Tracheal epithelial cell (primary cell): Measurements from ENCODE around the gene WFDC10B. TPM values are rescaled to one million over a fixed set of nuclear protein-coding genes. Genes with fewer than 3 reads are reported as not detected.

Experiments used
- total RNA-seq: library from RNA; depleted of rRNA; stranded (reverse); fragments of >200 nt; gene quantifications from 2 replicates; pipeline ENCODE4 v1.2.1, GENCODE V29; 2014

Gene WFDC10B
- not detected in 2 replicates for total RNA-seq

DNA sequence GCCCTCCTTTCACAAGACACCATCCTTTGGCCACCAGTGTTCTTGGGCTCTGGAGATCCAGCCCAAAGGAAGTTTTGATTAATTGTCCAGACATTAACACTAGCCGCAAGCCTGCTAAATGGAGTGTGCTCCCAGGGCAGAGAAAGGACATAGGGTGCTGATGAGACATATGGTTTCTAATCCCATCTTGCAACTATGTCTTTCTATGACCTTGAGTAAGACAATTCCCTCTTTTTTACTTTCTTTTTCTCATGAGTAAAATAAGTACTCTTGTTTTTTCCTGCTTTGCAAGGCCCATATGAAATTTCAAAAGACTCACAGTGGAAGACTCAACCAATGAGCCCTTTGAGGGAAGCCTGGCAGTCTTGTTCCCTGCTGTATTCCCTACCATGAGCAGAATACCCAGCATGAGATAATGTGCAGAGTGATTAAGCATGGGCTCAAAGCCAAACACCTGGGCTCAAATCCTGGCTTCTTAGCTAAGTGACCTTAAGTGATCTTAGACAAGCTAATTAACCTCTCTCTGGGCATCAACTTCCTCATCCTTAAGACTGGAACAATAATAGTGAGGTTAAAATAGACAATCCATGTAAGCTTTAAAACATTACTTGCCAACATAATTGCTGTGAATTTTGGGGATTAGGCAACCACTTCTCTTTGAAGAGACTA, at the start of gene WFDC10B:
TSS of gene WFDC10B (minus strand) at position 51 of the 669 bp plus-strand sequence. CDS start 19,027 bp downstream, outside the sequence.

DNA sequence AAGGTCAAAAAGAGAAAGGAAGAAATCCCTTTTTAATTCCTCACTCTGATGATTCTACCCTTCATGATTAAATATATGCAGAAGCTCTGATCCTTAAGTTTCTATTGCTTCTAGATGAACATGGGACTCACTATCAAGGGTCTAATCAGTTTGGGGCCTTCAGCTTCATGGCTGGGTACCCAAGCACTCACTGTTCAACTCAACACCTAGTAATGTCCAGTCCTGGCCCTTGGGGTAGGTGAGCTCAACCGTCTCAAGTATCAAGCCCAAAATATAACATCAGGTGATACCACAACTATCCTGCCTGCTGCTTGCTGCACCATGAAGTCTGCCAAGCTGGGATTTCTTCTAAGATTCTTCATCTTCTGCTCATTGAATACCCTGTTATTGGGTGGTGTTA, 17.2 kb upstream of the WFDC10B start, which contains the start of gene SPINT4:
TSS of gene SPINT4 (plus strand) at position 301 of the 400 bp plus-strand sequence. CDS start at position 322, 21 bp downstream.

GRCh38 chr20:45701873-45702272, 2.9 kb downstream of the WFDC10B start, which contains the start of gene WFDC13:
WFDC13 (plus strand) TSS chr20:45702038; CDS start chr20:45702124, 86 bp downstream.

GRCh38 chr20:45670139-45670538, 34.7 kb downstream of the WFDC10B start, which contains the start of gene WFDC11:
WFDC11 (minus strand) TSS chr20:45670239; CDS start chr20:45650600, 19,639 bp downstream.

Other genes with a start within 250 kb of the WFDC10B start
- gene WFDC2, start 235.3 kb downstream of the WFDC10B start, total RNA-seq = 0.96 TPM in 1 of 2 replicates, not detected in the other
- gene SPINT3, start 189.4 kb downstream of the WFDC10B start, total RNA-seq = not detected in 2 replicates
- not detected in 2 replicates for gene WFDC6, start 165.5 kb downstream of the WFDC10B start, total RNA-seq
- not detected in 2 replicates for gene EPPIN, start 157.6 kb downstream of the WFDC10B start, total RNA-seq
- not detected in 2 replicates for gene WFDC8, start 125.7 kb downstream of the WFDC10B start, total RNA-seq
- gene WFDC10A, start 75.3 kb downstream of the WFDC10B start, total RNA-seq = not detected in 2 replicates
- gene WFDC9, start 73.7 kb downstream of the WFDC10B start, total RNA-seq = not detected in 2 replicates
- gene WFDC11, start 34.8 kb downstream of the WFDC10B start, total RNA-seq = not detected in 2 replicates
- gene WFDC13, start 3.0 kb downstream of the WFDC10B start, total RNA-seq = not detected in 2 replicates
- not detected in 2 replicates for gene SPINT4, start 17.3 kb upstream of the WFDC10B start, total RNA-seq
- 0.48 TPM in 1 of 2 replicates, not detected in the other for gene WFDC3, start 86.9 kb upstream of the WFDC10B start, total RNA-seq
- gene DNTTIP1, start 86.9 kb upstream of the WFDC10B start, total RNA-seq = 8.7 and 12.3 TPM in 2 replicates
- 1.3 and 3.6 TPM in 2 replicates for gene UBE2C, start 107.6 kb upstream of the WFDC10B start, total RNA-seq
- 0.43 TPM in 1 of 2 replicates, not detected in the other for gene TNNC2, start 122.3 kb upstream of the WFDC10B start, total RNA-seq
- gene SNX21, start 128.8 kb upstream of the WFDC10B start, total RNA-seq = 16.6 and 20.0 TPM in 2 replicates
- gene ACOT8, start 152.4 kb upstream of the WFDC10B start, total RNA-seq = 38.6 and 42.0 TPM in 2 replicates
- 2.6 and 3.1 TPM in 2 replicates for gene ZSWIM3, start 152.6 kb upstream of the WFDC10B start, total RNA-seq
- gene ZSWIM1, start 176.2 kb upstream of the WFDC10B start, total RNA-seq = 2.4 and 3.4 TPM in 2 replicates
- 0.72 and 1.9 TPM in 2 replicates for gene SPATA25, start 182.6 kb upstream of the WFDC10B start, total RNA-seq
- 4.5 and 5.5 TPM in 2 replicates for gene NEURL2, start 186.2 kb upstream of the WFDC10B start, total RNA-seq
- gene CTSA, start 186.3 kb upstream of the WFDC10B start, total RNA-seq = 16.2 and 21.9 TPM in 2 replicates
- 52.9 and 81.9 TPM in 2 replicates for gene PLTP, start 207.1 kb upstream of the WFDC10B start, total RNA-seq
- 5.3 and 9.6 TPM in 2 replicates for gene PCIF1, start 229.7 kb upstream of the WFDC10B start, total RNA-seq